Esophagus (tissue), 2 donors: ENCODE measurements around the gene AHSG. TPM values are rescaled to one million over a fixed set of nuclear protein-coding genes. Genes with fewer than 3 reads are reported as not detected.
"Not testable (repeated sequence)": the region's sequence is repeated elsewhere in the genome, so short reads cannot be mapped to it uniquely, and the experiment has no call there.

Experiments
- H3K27ac ChIP-seq, 2 donors: one replicate each; pipeline ENCODE4 v1.5.1; 2013; ENCODE audit warnings: low read depth in 2 of 2, mild to moderate bottlenecking in 2 of 2, inconsistent platforms in 1 of 2, low read length in 1 of 2, moderate library complexity in 1 of 2
- H3K27me3 ChIP-seq, 2 donors: one replicate each; pipeline ENCODE4 v1.6.1; 2013; ENCODE audit warnings: low read length in 2 of 2, control low read depth in 1 of 2, mild to moderate bottlenecking in 1 of 2; ENCODE audit not compliant: insufficient read depth in 2 of 2, control insufficient read depth in 1 of 2
- H3K36me3 ChIP-seq, 2 donors: one replicate each; pipeline ENCODE4 v1.6.1; 2013; ENCODE audit warnings: low read length in 1 of 2; ENCODE audit not compliant: control insufficient read depth in 2 of 2, insufficient read depth in 2 of 2
- H3K4me1 ChIP-seq, 2 donors: one replicate each; pipeline ENCODE4 v1.6.1; 2013; ENCODE audit warnings: low read length in 1 of 2; ENCODE audit not compliant: control insufficient read depth in 2 of 2, insufficient read depth in 2 of 2
- H3K4me3 ChIP-seq, 2 donors: one replicate each; pipeline ENCODE4 v1.5.1; 2013; ENCODE audit warnings: low read length in 2 of 2, mild to moderate bottlenecking in 2 of 2, low read depth in 1 of 2, moderate library complexity in 1 of 2
- H3K9me3 ChIP-seq, 2 donors: one replicate each; pipeline ENCODE4 v1.6.1; 2013; ENCODE audit warnings: mild to moderate bottlenecking in 2 of 2, low read depth in 1 of 2, low read length in 1 of 2, moderate library complexity in 1 of 2; ENCODE audit not compliant: control insufficient read depth in 2 of 2, insufficient read depth in 1 of 2
- WGBS, 2 donors: extraction: QIAGEN DNeasy Blood & Tissue Kit; methylation state at CpG; one replicate each; pipeline ENCODE4 v1.1.7; 2013; 5-methylcytosine and 5-hydroxymethylcytosine counted together
- polyA plus RNA-seq, 2 donors: library from polyadenylated mRNA; stranded (reverse); fragments of 200-250 nt; gene quantifications; one replicate each; pipeline ENCODE4 v1.2.3, GENCODE V29; 2013
- donor health status: healthy with polysubstance abuse.
- donor health status: Bipolar disorder and iron deficiency.

AHSG gene
- polyA plus RNA-seq, 2 donors, result 0.06 TPM

DNA sequence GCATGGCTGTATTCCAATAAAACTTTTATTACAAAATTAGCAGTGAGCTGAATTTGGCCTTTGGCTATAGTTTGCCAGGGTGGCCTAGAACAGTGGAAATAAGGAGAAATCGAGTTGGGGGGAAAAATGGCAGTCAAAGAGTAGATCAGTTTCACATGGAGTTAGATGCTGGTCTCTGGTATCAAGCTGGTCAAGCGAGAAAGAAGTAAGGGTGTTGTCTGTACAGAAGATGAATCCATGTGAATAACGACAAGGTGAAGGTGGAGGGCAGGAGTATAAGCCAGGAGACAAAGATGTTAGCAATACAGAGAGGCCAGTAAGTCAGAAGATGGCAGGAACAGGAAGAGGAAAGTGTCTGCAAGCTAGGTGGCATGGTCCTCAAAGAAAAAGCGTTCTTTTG, 11.7 kb downstream of the AHSG start:
- WGBS, 2 donors, result 73 to 76% methylated on average over 4 of the region's 4 CpGs
- Histone ChIP-seq H3K36me3 (no peaks in the 10 kb centered on the region), H3K27me3 (no peaks in the 10 kb centered on the region), H3K27ac (no peak overlapping the region), H3K4me1 (no peaks in the 10 kb centered on the region), H3K9me3 (peaks cover 0 to 3% of the 10 kb centered on the region in 2 donors), H3K4me3 (no peak overlapping the region)

DNA sequence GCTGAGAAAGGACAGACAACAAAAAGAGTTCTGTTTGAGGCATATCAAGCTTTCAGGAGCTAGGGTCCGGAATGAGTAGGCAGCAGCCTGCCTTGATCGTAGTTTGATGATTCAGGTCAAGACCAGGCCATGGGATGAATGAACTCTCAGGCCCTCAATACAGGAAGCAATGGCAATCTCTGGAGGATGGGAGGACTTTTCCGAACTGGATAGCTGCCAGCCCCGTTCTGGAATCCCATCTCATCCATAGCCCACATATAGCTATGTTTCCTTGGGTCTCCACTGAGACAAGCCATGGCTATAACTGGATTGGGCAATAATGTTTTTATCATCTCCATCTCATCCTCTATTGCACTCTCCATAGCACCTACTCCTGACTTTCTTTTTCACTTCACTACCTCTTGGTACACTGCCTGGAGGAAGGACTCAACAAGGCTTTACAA, 12.8 kb downstream of the AHSG start:
- H3K4me3 ChIP-seq, result no peak overlapping the region
- no peaks in the 10 kb centered on the region for H3K4me1 ChIP-seq
- H3K36me3 ChIP-seq, result no peaks in the 10 kb centered on the region
- H3K9me3 ChIP-seq, result peaks cover 0 to 3% of the 10 kb centered on the region in 2 donors
- H3K27me3 ChIP-seq, result no peaks in the 10 kb centered on the region
- 66 to 75% methylated on average over 4 of the region's 4 CpGs for WGBS, 2 donors
- no peak overlapping the region for H3K27ac ChIP-seq

GRCh38 chr3:186626254-186626847, 13.5 kb downstream of the AHSG start:
- Histone ChIP-seq H3K4me3 (no peak overlapping the region), H3K27me3 (no peaks in the 10 kb centered on the region), H3K36me3 (no peaks in the 10 kb centered on the region), H3K4me1 (no peaks in the 10 kb centered on the region), H3K9me3 (peaks cover 0 to 3% of the 10 kb centered on the region in 2 donors), H3K27ac (peak overlapping the region; percentile 8 to 43)
- 65% methylated on average over 7 of the region's 7 CpGs for WGBS, 2 donors

DNA sequence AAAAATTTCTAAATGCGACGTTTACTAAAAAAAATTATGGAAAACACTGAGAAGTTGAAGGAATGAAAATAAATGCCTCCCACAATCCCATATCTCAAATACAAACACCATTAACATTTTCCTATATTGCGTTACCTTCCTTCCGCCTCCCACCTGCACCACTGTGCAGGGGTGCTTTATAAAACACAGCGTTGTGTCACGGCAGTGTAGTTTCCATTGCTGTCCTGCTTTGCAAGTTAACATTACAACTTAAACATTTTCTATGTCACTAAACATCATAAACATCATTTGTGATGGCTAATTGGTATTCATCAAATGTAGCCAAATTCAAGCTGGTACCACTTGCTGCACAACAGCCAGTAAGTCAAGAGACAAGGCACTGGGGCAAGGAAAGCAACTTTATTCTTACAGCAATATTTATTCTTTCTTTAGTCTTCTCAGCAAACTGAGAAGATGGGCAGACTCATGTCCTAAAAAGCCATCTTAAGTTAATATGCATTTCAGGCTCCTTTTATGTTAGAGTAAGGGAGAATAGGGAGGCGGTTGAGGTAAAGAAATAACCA, 15.1 kb downstream of the AHSG start:
- Histone ChIP-seq H3K27ac (no peak overlapping the region), H3K9me3 (peaks cover 0 to 3% of the 10 kb centered on the region in 2 donors), H3K4me3 (no peak overlapping the region), H3K4me1 (no peaks in the 10 kb centered on the region), H3K27me3 (no peaks in the 10 kb centered on the region), H3K36me3 (no peaks in the 10 kb centered on the region)
- whole genome bisulfite sequencing, 2 donors, result 92 to 93% methylated on average over 7 of the region's 7 CpGs

DNA sequence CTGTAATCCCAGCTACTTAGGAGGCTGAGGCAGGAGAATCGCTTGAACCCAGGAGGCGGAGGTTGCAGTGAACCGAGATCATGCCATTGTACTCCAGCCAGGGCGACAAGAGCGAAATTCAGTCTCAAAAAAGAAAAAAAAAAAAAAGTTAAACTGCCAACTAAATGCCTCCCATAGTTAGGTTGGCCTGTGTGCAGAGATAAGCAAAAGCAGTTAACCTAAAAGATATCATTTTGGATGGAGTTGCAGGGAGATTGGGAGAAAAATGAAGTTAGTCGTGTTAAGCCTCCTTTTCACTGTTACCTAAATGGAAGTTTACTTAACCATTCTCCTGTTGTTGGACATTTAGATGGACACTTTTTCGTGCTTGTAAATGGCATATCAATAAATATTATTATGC, 15.9 kb downstream of the AHSG start:
- no peak overlapping the region for H3K27ac ChIP-seq
- no peak overlapping the region for H3K4me3 ChIP-seq
- WGBS, 2 donors, result 85 to 88% methylated on average over 7 of the region's 7 CpGs
- H3K4me1 ChIP-seq, result no peaks in the 10 kb centered on the region
- peaks cover 0 to 3% of the 10 kb centered on the region in 2 donors for H3K9me3 ChIP-seq
- H3K27me3 ChIP-seq, result no peaks in the 10 kb centered on the region
- H3K36me3 ChIP-seq, result no peaks in the 10 kb centered on the region

GRCh38 chr3:186630950-186631641, 18.2 kb downstream of the AHSG start:
- 71 to 84% methylated on average over 6 of the region's 6 CpGs for WGBS, 2 donors
- H3K27ac ChIP-seq, result no peak overlapping the region

DNA sequence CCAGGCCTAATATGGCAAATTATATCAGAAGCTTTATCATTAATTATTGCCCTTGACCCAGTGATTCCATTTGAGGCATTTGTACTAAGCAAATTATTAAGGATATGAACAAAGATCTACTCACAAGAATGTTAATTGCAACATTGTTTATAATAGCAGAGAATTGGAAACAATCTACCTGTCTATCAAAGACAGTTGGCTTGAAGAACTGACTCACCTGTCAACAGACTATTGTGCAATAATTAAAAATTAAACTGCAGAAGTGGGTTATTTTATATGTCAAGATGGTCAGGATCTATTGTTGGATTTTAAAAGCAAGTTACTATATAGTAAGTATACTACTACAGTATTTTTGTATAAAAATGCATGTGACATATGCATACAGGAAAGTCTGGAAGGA, 20.6 kb downstream of the AHSG start:
- no peaks in the 10 kb centered on the region for H3K9me3 ChIP-seq

More at GRCh38 chr3:186630950-186631641, 18.2 kb downstream of the AHSG start:
- H3K4me3 ChIP-seq, result no peak overlapping the region
- H3K4me1 ChIP-seq, result no peaks in the 10 kb centered on the region
- no peaks in the 10 kb centered on the region for H3K36me3 ChIP-seq
- no peaks in the 10 kb centered on the region for H3K27me3 ChIP-seq
- H3K9me3 ChIP-seq, result peaks cover 0 to 3% of the 10 kb centered on the region in 2 donors

GRCh38 chr3:186634207-186634606, 21.3 kb downstream of the AHSG start:
- not testable (repeated sequence) for H3K27me3 ChIP-seq, H3K4me3 ChIP-seq
- 82 to 86% methylated on average over 5 of the region's 5 CpGs for WGBS, 2 donors

More for the DNA sequence above, 20.6 kb downstream of the AHSG start:
- Histone ChIP-seq H3K36me3 (no peaks in the 10 kb centered on the region), H3K4me1 (no peaks in the 10 kb centered on the region), H3K27ac (no peak overlapping the region), H3K4me3 (no peak overlapping the region), H3K27me3 (no peaks in the 10 kb centered on the region)

DNA sequence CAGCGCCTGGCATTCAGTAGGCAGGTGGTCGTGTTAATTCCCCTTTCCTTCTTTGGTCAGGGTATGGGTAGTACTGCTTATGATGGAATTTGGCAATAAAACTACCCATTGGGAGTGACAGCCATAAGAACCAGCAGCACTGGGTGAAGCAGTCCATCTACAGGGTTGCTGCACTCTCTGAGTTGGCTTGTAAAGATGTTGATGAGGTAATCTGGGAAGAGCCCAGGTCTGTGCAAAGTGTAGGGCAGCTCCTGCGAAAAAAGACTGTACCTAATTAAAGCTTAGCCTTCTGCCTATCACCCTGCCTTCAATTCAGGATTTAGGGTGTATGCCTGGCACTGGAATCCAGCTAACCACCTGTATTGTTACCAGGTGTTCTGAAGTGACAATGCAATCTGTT, 22.7 kb downstream of the AHSG start:
- Histone ChIP-seq H3K36me3 (no peaks in the 10 kb centered on the region), H3K27me3 (no peaks in the 10 kb centered on the region), H3K9me3 (no peaks in the 10 kb centered on the region), H3K4me3 (no peak overlapping the region), H3K27ac (peak overlapping the region in 1 of 2 donors; percentile 7), H3K4me1 (peaks cover 0 to 3% of the 10 kb centered on the region in 2 donors)
- WGBS, 2 donors, result 81 to 84% methylated on average over 3 of the region's 3 CpGs

More at GRCh38 chr3:186634207-186634606, 21.3 kb downstream of the AHSG start:
- H3K9me3 ChIP-seq, H3K27ac ChIP-seq, H3K36me3 ChIP-seq, H3K4me1 ChIP-seq: not testable (repeated sequence)
